ENCODE measurements around the gene DDOST. TPM values are rescaled to one million over a fixed set of nuclear protein-coding genes. Genes with fewer than 3 reads are reported as not detected.

The DDOST gene
- total RNA-seq, result 100 to 1,000 TPM in 2 of 4 donors, 10 to 100 TPM in 2; 86.4 to 126 (median 103) TPM

- H3K4me3 ChIP-seq, result peak within 1 kb of the TSS; percentile 86 to 94 (median 90)
- under 1% methylated on average over 27 of the region's 58 CpGs for WGBS
- H3K27me3 ChIP-seq, result no peaks in the 10 kb centered on the region
- peaks cover 5 to 30% (median 19%) of the 10 kb centered on the region in 4 donors for H3K36me3 ChIP-seq
- intact Hi-C loops (cut with DNase I), result no loop called here
- H3K9me3 ChIP-seq, result no peaks in the 10 kb centered on the region
- H3K4me1 ChIP-seq, result peaks cover 35 to 45% (median 37%) of the 10 kb centered on the region in 4 donors
- peak; percentile 99 for DNase-seq (ENCODE audit: extremely low spot score)
- TF ChIP-seq POLR2A (IDR thresholded peaks at IDR 0.05; ENCODE audit: low read depth) (peak; percentile 20), EP300 (IDR thresholded peaks at IDR 0.05) (no peak), POLR2AphosphoS5 (IDR thresholded peaks at IDR 0.05) (peak; percentile 74 to 86), CTCF (IDR thresholded peaks at IDR 0.05) (peak; percentile 20 to 61 (median 50))
- peak within 1 kb of the TSS; percentile 79 to 90 (median 82) for H3K27ac ChIP-seq (replicated peaks in 1 of 4)
These were observed at the start of gene DDOST for GRCh38 chr1:20661207-20662109. Gene DDOST, minus strand, starts transcription at chr1:20661369. Its CDS starts 19 bp downstream, at chr1:20661350.

GRCh38 chr1:20710469-20711284 is 49.5 kb upstream of the DDOST start:
- no peak for TF ChIP-seq EP300 (IDR thresholded peaks at IDR 0.05)
- TF ChIP-seq CTCF (IDR thresholded peaks at IDR 0.05), result no peak
- no peak for TF ChIP-seq POLR2A (IDR thresholded peaks at IDR 0.05; ENCODE audit: low read depth)
- Histone ChIP-seq H3K4me3 (no peak overlapping the region), H3K36me3 (no peaks in the 10 kb centered on the region), H3K27ac (replicated peaks in 1 of 4) (no peak overlapping the region), H3K4me1 (no peaks in the 10 kb centered on the region), H3K27me3 (peaks cover 0 to 40% (median 4%) of the 10 kb centered on the region in 4 donors), H3K9me3 (no peaks in the 10 kb centered on the region)
- intact Hi-C loops (cut with DNase I), result no loop called here
- no peak for DNase-seq (ENCODE audit: extremely low spot score)
- WGBS, result 67% methylated on average over 16 of the region's 18 CpGs

GRCh38 chr1:20709868-20710267 is 48.7 kb upstream of the DDOST start:
- Histone ChIP-seq H3K4me1 (no peaks in the 10 kb centered on the region), H3K27me3 (peaks cover 0 to 35% (median 2%) of the 10 kb centered on the region in 4 donors), H3K4me3 (no peak overlapping the region), H3K9me3 (no peaks in the 10 kb centered on the region), H3K36me3 (no peaks in the 10 kb centered on the region), H3K27ac (replicated peaks in 1 of 4) (no peak overlapping the region)
- TF ChIP-seq CTCF (IDR thresholded peaks at IDR 0.05) (no peak), EP300 (IDR thresholded peaks at IDR 0.05) (no peak), POLR2AphosphoS5 (IDR thresholded peaks at IDR 0.05) (no peak), POLR2A (IDR thresholded peaks at IDR 0.05; ENCODE audit: low read depth) (no peak)
- no peak for DNase-seq (ENCODE audit: extremely low spot score)
- intact Hi-C loops (cut with DNase I), result no loop called here
- WGBS, result no CpG with 5 or more reads among the region's 3 CpGs

GRCh38 chr1:20708891-20709290 is 47.7 kb upstream of the DDOST start:
- Histone ChIP-seq H3K36me3 (no peaks in the 10 kb centered on the region), H3K27me3 (peaks cover 0 to 35% (median 0%) of the 10 kb centered on the region in 4 donors), H3K4me1 (no peaks in the 10 kb centered on the region), H3K27ac (replicated peaks in 1 of 4) (no peak overlapping the region), H3K9me3 (no peaks in the 10 kb centered on the region), H3K4me3 (no peak overlapping the region)
- no peak for DNase-seq (ENCODE audit: extremely low spot score)
- TF ChIP-seq EP300 (IDR thresholded peaks at IDR 0.05) (no peak), CTCF (IDR thresholded peaks at IDR 0.05) (no peak), POLR2A (IDR thresholded peaks at IDR 0.05; ENCODE audit: low read depth) (no peak), POLR2AphosphoS5 (IDR thresholded peaks at IDR 0.05) (no peak)
- intact Hi-C loops (cut with DNase I), result no loop called here
- WGBS, result 82% methylated on average over 4 of the region's 5 CpGs
